IMR-90 (cell line): Measurements from ENCODE around the gene DMRTC2. TPM values are rescaled to one million over a fixed set of nuclear protein-coding genes. Genes with fewer than 3 reads are reported as not detected.

Experiments used
- ATAC-seq: fragments of 200-7000 bp; cut with Tn5 transposase; 2 replicates; pipeline ENCODE4 v1.9.1; 2020; ENCODE audit warnings: low read depth, mild to moderate bottlenecking, moderate library complexity
- BruUV-seq: library from RNA; stranded (reverse); fragments of 400-500 nt; replicated peaks from 2 replicates; lab custom pipeline; 2021; lab: Mats Ljungman, UMichigan
- CTCF ChIA-PET: fragments of 300-600 bp; formaldehyde crosslinking; extraction: SDS; loops from one replicate; lab custom pipeline; 2021; ENCODE audit warnings: antibody characterized with exemption; lab: Yijun Ruan, JAX
- POLR2A ChIA-PET: fragments of 300-600 bp; sonication (Branson Sonifier 250); formaldehyde crosslinking; loops from one replicate; lab custom pipeline; 2022; ENCODE audit warnings: antibody characterized with exemption; ENCODE audit not compliant: unreplicated experiment; lab: Charles Lee
- DNase-seq: peaks from one replicate; pipeline ENCODE4 v3.0.0; 2013
- H2AFZ ChIP-seq: replicated peaks from 2 replicates; pipeline ENCODE3; 2013; ENCODE audit warnings: low read length, mild to moderate bottlenecking; ENCODE audit not compliant: poor library complexity
- H2AK5ac ChIP-seq: 2 replicates; pipeline ENCODE4 v1.6.1; 2013; ENCODE audit warnings: low read depth, low read length, inconsistent platforms
- H2AK9ac ChIP-seq: replicated peaks from 2 replicates; pipeline ENCODE3; 2013; ENCODE audit warnings: mild to moderate bottlenecking, low read depth, low read length, moderate library complexity; ENCODE audit not compliant: poor library complexity
- H2BK120ac ChIP-seq: 2 replicates; pipeline ENCODE4 v1.6.1; 2013; ENCODE audit warnings: low read depth, low read length, inconsistent platforms
- H2BK15ac ChIP-seq: 3 replicates; pipeline ENCODE4 v1.6.1; 2013; ENCODE audit warnings: low read depth, low read length, inconsistent platforms
- H2BK20ac ChIP-seq: 2 replicates; pipeline ENCODE4 v1.6.1; 2013; ENCODE audit warnings: low read depth, mild to moderate bottlenecking, inconsistent platforms, low read length, moderate library complexity
- H2BK5ac ChIP-seq: 2 replicates; pipeline ENCODE4 v1.6.1; 2013; ENCODE audit warnings: mild to moderate bottlenecking, low read depth, low read length, inconsistent platforms; ENCODE audit not compliant: poor library complexity, severe bottlenecking
- H3K14ac ChIP-seq: replicated peaks from 2 replicates; pipeline ENCODE4 v1.6.1; 2013; ENCODE audit warnings: low read depth, low read length, inconsistent platforms
- H3K18ac ChIP-seq: 2 replicates; pipeline ENCODE4 v1.6.1; 2013; ENCODE audit warnings: low read depth, low read length, control low read depth
- H3K23ac ChIP-seq: 2 replicates; pipeline ENCODE4 v1.6.1; 2013; ENCODE audit warnings: low read depth, low read length, inconsistent platforms
- H3K27ac ChIP-seq: 2 replicates; pipeline ENCODE4 v1.5.1; 2013; ENCODE audit warnings: mild to moderate bottlenecking, control low read depth, low read length; ENCODE audit not compliant: insufficient read depth
- H3K27me3 ChIP-seq: 2 replicates; pipeline ENCODE4 v1.6.1; 2013; ENCODE audit warnings: low read length; ENCODE audit not compliant: control insufficient read depth, insufficient read depth
- H3K36me3 ChIP-seq: 2 replicates; pipeline ENCODE4 v1.6.1; 2013; ENCODE audit warnings: low read length, mixed read lengths; ENCODE audit not compliant: control insufficient read depth, insufficient read depth
- H3K4ac ChIP-seq: 2 replicates; pipeline ENCODE4 v1.6.1; 2013; ENCODE audit warnings: low read depth, low read length, inconsistent platforms
- H3K4me1 ChIP-seq: 2 replicates; pipeline ENCODE4 v1.6.1; 2013; ENCODE audit warnings: low read length, mixed read lengths; ENCODE audit not compliant: control insufficient read depth, insufficient read depth
- H3K4me2 ChIP-seq: 2 replicates; pipeline ENCODE4 v1.6.1; 2013; ENCODE audit warnings: low read depth, mild to moderate bottlenecking, control low read depth, low read length, moderate library complexity
- H3K4me3 ChIP-seq: 2 replicates; pipeline ENCODE4 v1.5.1; 2013; ENCODE audit warnings: low read depth, mild to moderate bottlenecking, control low read depth, low read length, moderate library complexity; ENCODE audit not compliant: insufficient read depth
- H3K56ac ChIP-seq: 2 replicates; pipeline ENCODE4 v1.6.1; 2013; ENCODE audit warnings: low read length, inconsistent platforms; ENCODE audit not compliant: insufficient read depth; ENCODE audit errors: extremely low read depth
- H3K79me1 ChIP-seq, 2 experiments: 2 replicates each; pipeline ENCODE4 v1.6.1; 2013; ENCODE audit warnings: low read length in 2 of 2, inconsistent platforms in 1 of 2, low read depth in 1 of 2
- H3K9ac ChIP-seq: 2 replicates; pipeline ENCODE4 v1.6.1; 2013; ENCODE audit warnings: low read depth, low read length, control low read depth
- H3K9me1 ChIP-seq: 2 replicates; pipeline ENCODE4 v1.6.1; 2013; ENCODE audit warnings: low read length, inconsistent platforms; ENCODE audit not compliant: insufficient read depth
- H3K9me3 ChIP-seq: 2 replicates; pipeline ENCODE4 v1.6.1; 2013; ENCODE audit warnings: low read length; ENCODE audit not compliant: control insufficient read depth, insufficient read depth
- H4K20me1 ChIP-seq: 2 replicates; pipeline ENCODE4 v1.6.1; 2013; ENCODE audit warnings: low read length, inconsistent platforms; ENCODE audit not compliant: insufficient read depth
- H4K5ac ChIP-seq: 2 replicates; pipeline ENCODE4 v1.6.1; 2013; ENCODE audit warnings: mild to moderate bottlenecking, low read depth, low read length, control low read depth
- H4K8ac ChIP-seq, 2 experiments: 2 replicates each; pipeline ENCODE4 v1.6.1; 2013; ENCODE audit warnings: low read depth in 2 of 2, low read length in 2 of 2, control low read depth in 1 of 2, inconsistent platforms in 1 of 2
- H4K91ac ChIP-seq: 2 replicates; pipeline ENCODE4 v1.6.1; 2013; ENCODE audit warnings: low read depth, low read length, inconsistent platforms; ENCODE audit not compliant: insufficient read depth
- BHLHE40 ChIP-seq: fragments of 150-350 bp; IDR thresholded peaks from 2 replicates; pipeline ENCODE4 v1.6.1; 2016; ENCODE audit warnings: mild to moderate bottlenecking, low read depth, low read length
- CEBPB ChIP-seq: IDR thresholded peaks from 2 replicates; pipeline ENCODE4 v1.6.1; 2012; ENCODE audit warnings: low read depth, low read length, improper control_type of control experiment
- CHD1 ChIP-seq: IDR thresholded peaks from 2 replicates; pipeline ENCODE4 v1.6.1; 2012; ENCODE audit warnings: low read depth, low read length, improper control_type of control experiment
- FOS ChIP-seq: fragments of 150-350 bp; IDR thresholded peaks from 2 replicates; pipeline ENCODE4 v1.6.1; 2016; ENCODE audit warnings: low read depth, low read length
- MAFK ChIP-seq: IDR thresholded peaks from 2 replicates; pipeline ENCODE4 v1.6.1; 2012; ENCODE audit warnings: low read depth, low read length, improper control_type of control experiment
- MAZ ChIP-seq: IDR thresholded peaks from 2 replicates; pipeline ENCODE4 v1.6.1; 2012; ENCODE audit warnings: low read depth, mild to moderate bottlenecking, low read length, improper control_type of control experiment, moderate library complexity, borderline replicate concordance
- MXI1 ChIP-seq: IDR thresholded peaks from 2 replicates; pipeline ENCODE4 v1.6.1; 2012; ENCODE audit warnings: low read depth, mild to moderate bottlenecking, low read length, moderate library complexity, borderline replicate concordance
- NFE2L2 ChIP-seq: fragments of 150-350 bp; IDR thresholded peaks from 2 replicates; pipeline ENCODE4 v1.6.1; 2016; ENCODE audit warnings: low read depth, mild to moderate bottlenecking, low read length
- POLR2A ChIP-seq: IDR thresholded peaks from 2 replicates; pipeline ENCODE4 v1.6.1; 2012; ENCODE audit warnings: mild to moderate bottlenecking, low read depth, low read length
- RAD21 ChIP-seq: IDR thresholded peaks from 2 replicates; pipeline ENCODE4 v1.6.1; 2012; ENCODE audit warnings: low read length, improper control_type of control experiment
- RCOR1 ChIP-seq: IDR thresholded peaks from 2 replicates; pipeline ENCODE4 v1.6.1; 2012; ENCODE audit warnings: mild to moderate bottlenecking, low read length, improper control_type of control experiment; ENCODE audit not compliant: insufficient replicate concordance
- RFX5 ChIP-seq: IDR thresholded peaks from 2 replicates; pipeline ENCODE4 v1.8.0; 2012; ENCODE audit warnings: low read depth, mild to moderate bottlenecking, low read length, moderate library complexity
- SMC3 ChIP-seq: fragments of 150-350 bp; IDR thresholded peaks from 2 replicates; pipeline ENCODE4 v1.6.1; 2016; ENCODE audit warnings: low read depth, mild to moderate bottlenecking, antibody characterized with exemption, low read length, moderate library complexity
- WGBS, 2 experiments: methylation state at CpG; one replicate each; pipeline versions ENCODE4 v1.1.5 to v1.1.7; 2013; ENCODE audit warnings: missing lambda C conversion rate in 2 of 2; ENCODE audit not compliant: insufficient read length in 1 of 2; ENCODE audit errors: extremely low coverage in 2 of 2; 5-methylcytosine and 5-hydroxymethylcytosine counted together
- dilution Hi-C: fragments of 300-500 bp; cut with HindIII; formaldehyde crosslinking; loops from one replicate; pipeline ENCODE4 v1.14.3; 2018; ENCODE audit warnings: low sequenced_read_pairs; ENCODE audit not compliant: unreplicated experiment
- in situ Hi-C: fragments of 300-500 bp; cut with MboI; formaldehyde crosslinking; loops from 3 replicates; pipeline ENCODE4 v1.14.3; 2019; ENCODE audit warnings: low sequenced_read_pairs, inconsistent platforms, mixed read lengths
- intact Hi-C: fragments of 100-400 bp; cut with micrococcal nuclease; formaldehyde crosslinking; loops from 2 replicates; pipeline ENCODE4 v1.10.0; 2022
- polyA plus RNA-seq, 3 experiments: library from polyadenylated mRNA; depleted of rRNA; stranded (reverse); fragments of >200 nt; gene quantifications; 2 replicates each; pipeline ENCODE4 v1.2.3, GENCODE V29; 2012; ENCODE audit warnings: low replicate concordance in 1 of 3
- total RNA-seq: library from RNA; depleted of rRNA; stranded (reverse); fragments of >200 nt; gene quantifications from 2 replicates; pipeline ENCODE4 v1.2.3, GENCODE V29; 2012
- TF ChIP-seq, protein P1 (sequence below): fragments of 150-350 bp; IDR thresholded peaks from 2 replicates; pipeline ENCODE4 v1.6.1; 2016; ENCODE audit warnings: low read depth, mild to moderate bottlenecking, low read length, moderate library complexity, borderline replicate concordance
- TF ChIP-seq, protein P2 (sequence below): fragments of 150-350 bp; IDR thresholded peaks from 2 replicates; pipeline ENCODE4 v1.6.1; 2017; ENCODE audit warnings: mild to moderate bottlenecking, antibody characterized with exemption, low read length, low read depth
- TF ChIP-seq, protein P3 (sequence below): conservative IDR thresholded peaks from 2 replicates; pipeline ENCODE4 v1.5.1; 2012; ENCODE audit warnings: mild to moderate bottlenecking, low read depth, low read length, improper control_type of control experiment

Gene DMRTC2
- total and polyA plus RNA-seq, 2 of the 4 experiments (the other 2 are of a cell fraction): not detected

DNA sequence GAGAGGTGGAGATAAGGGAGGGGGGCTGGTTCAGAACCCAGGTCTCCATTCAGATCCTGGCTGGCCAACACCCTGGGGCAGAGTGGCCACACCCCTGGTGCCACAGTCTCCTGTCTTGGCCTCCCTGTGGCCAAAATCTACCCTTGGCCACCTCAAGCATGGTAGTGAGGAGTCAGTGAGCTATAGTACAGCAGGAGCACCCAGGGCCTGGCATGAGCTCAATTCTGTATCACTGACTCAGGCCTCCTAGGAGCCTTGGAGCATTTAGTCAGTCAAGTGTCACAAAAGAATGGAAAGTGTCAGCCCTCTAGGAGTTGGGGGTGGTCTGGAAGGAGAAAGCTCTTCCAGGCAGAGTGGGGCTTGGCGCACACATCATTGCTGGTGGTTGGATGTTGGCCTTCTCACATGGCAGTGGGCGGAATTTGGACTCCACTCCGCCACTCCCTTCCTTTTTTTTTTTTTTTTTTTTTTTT is 25.6 kb downstream of the DMRTC2 start:
- Histone ChIP-seq H3K4me3 (no peak overlapping the region), H3K18ac (no peak overlapping the region), H2BK20ac (no peak overlapping the region), H4K5ac (no peak overlapping the region), H4K91ac (no peak overlapping the region), H4K8ac (no peak overlapping the region), H3K36me3 (peaks cover 58% of the 10 kb centered on the region), H3K23ac (no peak overlapping the region), H3K56ac (no peak overlapping the region), H2BK15ac (no peak overlapping the region), H3K27me3 (no peaks in the 10 kb centered on the region), H3K79me1 (peaks cover 18 to 38% of the 10 kb centered on the region in 2 experiments), H2AK9ac (no peak overlapping the region), H3K4me1 (peaks cover 2% of the 10 kb centered on the region; the same call in 1 of the 2 replicates), H3K9me1 (peaks cover 4% of the 10 kb centered on the region; the same call in 1 of the 2 replicates), H4K20me1 (peaks cover 80% of the 10 kb centered on the region), H2BK5ac (no peak overlapping the region), H3K4ac (no peak overlapping the region), H3K27ac (no peak overlapping the region), H3K9me3 (no peaks in the 10 kb centered on the region), H3K9ac (no peak overlapping the region), H3K4me2 (no peak overlapping the region), H2AK5ac (no peak overlapping the region; the same call in 1 of the 2 replicates), H2AFZ (no peak overlapping the region), H3K14ac (no peak overlapping the region), H2BK120ac (no peak overlapping the region)
- TF ChIP-seq RCOR1 (no peak), BHLHE40 (no peak), MAZ (no peak), SMC3 (no peak), NFE2L2 (no peak), FOS (no peak), POLR2A (no peak), RAD21 (no peak), MAFK (no peak), CEBPB (no peak), CHD1 (no peak), MXI1 (no peak), RFX5 (no peak)
- TF ChIP-seq, protein P1, sequence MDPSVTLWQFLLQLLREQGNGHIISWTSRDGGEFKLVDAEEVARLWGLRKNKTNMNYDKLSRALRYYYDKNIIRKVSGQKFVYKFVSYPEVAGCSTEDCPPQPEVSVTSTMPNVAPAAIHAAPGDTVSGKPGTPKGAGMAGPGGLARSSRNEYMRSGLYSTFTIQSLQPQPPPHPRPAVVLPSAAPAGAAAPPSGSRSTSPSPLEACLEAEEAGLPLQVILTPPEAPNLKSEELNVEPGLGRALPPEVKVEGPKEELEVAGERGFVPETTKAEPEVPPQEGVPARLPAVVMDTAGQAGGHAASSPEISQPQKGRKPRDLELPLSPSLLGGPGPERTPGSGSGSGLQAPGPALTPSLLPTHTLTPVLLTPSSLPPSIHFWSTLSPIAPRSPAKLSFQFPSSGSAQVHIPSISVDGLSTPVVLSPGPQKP: no peak
- TF ChIP-seq, protein P2, sequence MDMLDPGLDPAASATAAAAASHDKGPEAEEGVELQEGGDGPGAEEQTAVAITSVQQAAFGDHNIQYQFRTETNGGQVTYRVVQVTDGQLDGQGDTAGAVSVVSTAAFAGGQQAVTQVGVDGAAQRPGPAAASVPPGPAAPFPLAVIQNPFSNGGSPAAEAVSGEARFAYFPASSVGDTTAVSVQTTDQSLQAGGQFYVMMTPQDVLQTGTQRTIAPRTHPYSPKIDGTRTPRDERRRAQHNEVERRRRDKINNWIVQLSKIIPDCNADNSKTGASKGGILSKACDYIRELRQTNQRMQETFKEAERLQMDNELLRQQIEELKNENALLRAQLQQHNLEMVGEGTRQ: no peak
- TF ChIP-seq, protein P3, sequence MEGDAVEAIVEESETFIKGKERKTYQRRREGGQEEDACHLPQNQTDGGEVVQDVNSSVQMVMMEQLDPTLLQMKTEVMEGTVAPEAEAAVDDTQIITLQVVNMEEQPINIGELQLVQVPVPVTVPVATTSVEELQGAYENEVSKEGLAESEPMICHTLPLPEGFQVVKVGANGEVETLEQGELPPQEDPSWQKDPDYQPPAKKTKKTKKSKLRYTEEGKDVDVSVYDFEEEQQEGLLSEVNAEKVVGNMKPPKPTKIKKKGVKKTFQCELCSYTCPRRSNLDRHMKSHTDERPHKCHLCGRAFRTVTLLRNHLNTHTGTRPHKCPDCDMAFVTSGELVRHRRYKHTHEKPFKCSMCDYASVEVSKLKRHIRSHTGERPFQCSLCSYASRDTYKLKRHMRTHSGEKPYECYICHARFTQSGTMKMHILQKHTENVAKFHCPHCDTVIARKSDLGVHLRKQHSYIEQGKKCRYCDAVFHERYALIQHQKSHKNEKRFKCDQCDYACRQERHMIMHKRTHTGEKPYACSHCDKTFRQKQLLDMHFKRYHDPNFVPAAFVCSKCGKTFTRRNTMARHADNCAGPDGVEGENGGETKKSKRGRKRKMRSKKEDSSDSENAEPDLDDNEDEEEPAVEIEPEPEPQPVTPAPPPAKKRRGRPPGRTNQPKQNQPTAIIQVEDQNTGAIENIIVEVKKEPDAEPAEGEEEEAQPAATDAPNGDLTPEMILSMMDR: no peak
- WGBS, 2 experiments: no CpG with 5 or more reads among the region's 3 CpGs
- peak; percentile 18 for ATAC-seq
- DNase-seq: peak; percentile 61
- in situ Hi-C loops: no loop called here
- POLR2A ChIA-PET: no interaction called here
- intact Hi-C loops: no loop called here
- CTCF ChIA-PET: no interaction called here
- dilution Hi-C loops: no loop called here
- no TSS peak for BruUV-seq
